HEK293 (cell line): ENCODE measurements around the gene FGD1.

Experiments used
- CTCF ChIA-PET: fragments of 350-600 bp; formaldehyde crosslinking; extraction: SDS; loops from one replicate; lab custom pipeline; 2021; ENCODE audit warnings: antibody characterized with exemption; lab: Yijun Ruan, JAX
- POLR2A ChIA-PET: fragments of 300-600 bp; formaldehyde crosslinking; extraction: SDS; loops from one replicate; lab custom pipeline; 2020; ENCODE audit warnings: antibody characterized with exemption, inconsistent platforms; lab: Yijun Ruan, JAX
- H3K27ac ChIP-seq: fragments of 200-500 bp; sonication (Bioruptor generic); 2 replicates; pipeline ENCODE4 v1.5.1; 2014; ENCODE audit warnings: low read depth, low read length, control low read depth, inconsistent platforms; ENCODE audit errors: extremely low read depth
- H3K36me3 ChIP-seq, 2 experiments: fragments of 200-500 bp in 1 of 2; sonication (Bioruptor generic) in 1 of 2; 1 replicate in 1 of 2; 2 replicates in 1 of 2; pipeline ENCODE4 v1.5.1; 2014 to 2017; ENCODE audit warnings: inconsistent platforms in 2 of 2, low read length in 2 of 2; ENCODE audit not compliant: control insufficient read depth in 2 of 2, insufficient read depth in 1 of 2
- H3K4me1 ChIP-seq: fragments of 200-500 bp; sonication (Bioruptor generic); 2 replicates; pipeline ENCODE4 v1.5.1; 2014; ENCODE audit warnings: mild to moderate bottlenecking, low read length, inconsistent platforms; ENCODE audit not compliant: control insufficient read depth, insufficient read depth
- H3K4me3 ChIP-seq: 2 replicates; pipeline ENCODE4 v1.5.1; 2011; ENCODE audit warnings: low read depth, mild to moderate bottlenecking, control low read depth, low read length, moderate library complexity
- H3K9me3 ChIP-seq: fragments of 200-500 bp; sonication (Bioruptor generic); 2 replicates; pipeline ENCODE4 v1.5.1; 2014; ENCODE audit warnings: low read depth, low read length, inconsistent platforms; ENCODE audit not compliant: control insufficient read depth, insufficient read depth
- MEIS1 ChIP-seq: sonication (generic); formaldehyde crosslinking; IDR thresholded peaks from 2 replicates; pipeline ENCODE4 v1.8.1; 2022; ENCODE audit warnings: missing genetic modification reagents, mild to moderate bottlenecking, borderline replicate concordance
- PRDM1 ChIP-seq: fragments of 450-650 bp; formaldehyde crosslinking; IDR thresholded peaks from 2 replicates; pipeline ENCODE4; 2016; ENCODE audit warnings: missing biosample characterization, missing genetic modification characterization
- SCRT1 ChIP-seq: fragments of 450-650 bp; formaldehyde crosslinking; IDR thresholded peaks from 2 replicates; pipeline ENCODE4 v1.5.1; 2016; ENCODE audit warnings: missing biosample characterization, missing genetic modification characterization, borderline replicate concordance
- TCF7L2 ChIP-seq: IDR thresholded peaks from 2 replicates; pipeline ENCODE4 v1.6.1; 2011; ENCODE audit warnings: low read depth, mild to moderate bottlenecking, inconsistent platforms, low read length, moderate library complexity, borderline replicate concordance
- ZEB2 ChIP-seq: fragments of 450-650 bp; formaldehyde crosslinking; IDR thresholded peaks from 2 replicates; pipeline ENCODE4 v1.5.1; 2016; ENCODE audit warnings: missing biosample characterization, missing genetic modification characterization
- ZIC2 ChIP-seq: fragments of 450-650 bp; formaldehyde crosslinking; IDR thresholded peaks from 2 replicates; pipeline ENCODE4 v1.5.1; 2016; ENCODE audit warnings: missing biosample characterization, missing genetic modification characterization
- ZNF211 ChIP-seq: fragments of 450-650 bp; formaldehyde crosslinking; IDR thresholded peaks from 2 replicates; pipeline ENCODE4 v1.5.1; 2016; ENCODE audit warnings: low read depth, missing biosample characterization, missing genetic modification characterization
- ZNF335 ChIP-seq: fragments of 450-650 bp; formaldehyde crosslinking; conservative IDR thresholded peaks from 2 replicates; pipeline ENCODE4 v1.5.1; 2016; ENCODE audit warnings: missing biosample characterization, missing genetic modification characterization
- ZNF768 ChIP-seq: fragments of 450-650 bp; formaldehyde crosslinking; IDR thresholded peaks from 2 replicates; pipeline ENCODE4 v1.5.1; 2018; ENCODE audit warnings: missing biosample characterization, mild to moderate bottlenecking, missing genetic modification characterization
- ZNF785 ChIP-seq: fragments of 450-650 bp; formaldehyde crosslinking; IDR thresholded peaks from 2 replicates; pipeline ENCODE4 v1.5.1; 2016; ENCODE audit warnings: missing biosample characterization, missing genetic modification characterization
- ZXDB ChIP-seq: fragments of 450-650 bp; formaldehyde crosslinking; IDR thresholded peaks from 2 replicates; pipeline ENCODE4 v1.5.1; 2016; ENCODE audit warnings: missing biosample characterization, missing genetic modification characterization
- TF ChIP-seq, protein P1 (sequence below): fragments of 450-650 bp; formaldehyde crosslinking; IDR thresholded peaks from 2 replicates; pipeline ENCODE4 v1.5.1; 2016; ENCODE audit warnings: missing biosample characterization, missing genetic modification characterization
- TF ChIP-seq, protein P2 (sequence below): fragments of 450-650 bp; formaldehyde crosslinking; IDR thresholded peaks from 2 replicates; pipeline ENCODE4 v1.5.1; 2016; ENCODE audit warnings: missing biosample characterization, missing genetic modification characterization
- TF ChIP-seq, protein P3 (sequence below): fragments of 450-650 bp; formaldehyde crosslinking; IDR thresholded peaks from 2 replicates; pipeline ENCODE4; 2016; ENCODE audit warnings: missing biosample characterization, missing genetic modification characterization
- TF ChIP-seq, protein P4 (sequence below): fragments of 450-650 bp; formaldehyde crosslinking; IDR thresholded peaks from 2 replicates; pipeline ENCODE4 v1.5.1; 2016; ENCODE audit warnings: missing biosample characterization, missing genetic modification characterization
- TF ChIP-seq, protein P5 (sequence below): fragments of 450-650 bp; formaldehyde crosslinking; IDR thresholded peaks from 2 replicates; pipeline ENCODE4 v1.5.1; 2016; ENCODE audit warnings: missing biosample characterization, missing genetic modification characterization
- TF ChIP-seq, protein P6 (sequence below): fragments of 450-650 bp; formaldehyde crosslinking; optimal IDR thresholded peaks from 2 replicates; pipeline ENCODE3; 2016; ENCODE audit warnings: missing biosample characterization, mild to moderate bottlenecking, missing genetic modification characterization
- TF ChIP-seq, protein P7 (sequence below): fragments of 450-650 bp; formaldehyde crosslinking; IDR thresholded peaks from 2 replicates; pipeline ENCODE4 v1.5.1; 2017; ENCODE audit warnings: missing biosample characterization, missing genetic modification characterization

Gene FGD1

DNA sequence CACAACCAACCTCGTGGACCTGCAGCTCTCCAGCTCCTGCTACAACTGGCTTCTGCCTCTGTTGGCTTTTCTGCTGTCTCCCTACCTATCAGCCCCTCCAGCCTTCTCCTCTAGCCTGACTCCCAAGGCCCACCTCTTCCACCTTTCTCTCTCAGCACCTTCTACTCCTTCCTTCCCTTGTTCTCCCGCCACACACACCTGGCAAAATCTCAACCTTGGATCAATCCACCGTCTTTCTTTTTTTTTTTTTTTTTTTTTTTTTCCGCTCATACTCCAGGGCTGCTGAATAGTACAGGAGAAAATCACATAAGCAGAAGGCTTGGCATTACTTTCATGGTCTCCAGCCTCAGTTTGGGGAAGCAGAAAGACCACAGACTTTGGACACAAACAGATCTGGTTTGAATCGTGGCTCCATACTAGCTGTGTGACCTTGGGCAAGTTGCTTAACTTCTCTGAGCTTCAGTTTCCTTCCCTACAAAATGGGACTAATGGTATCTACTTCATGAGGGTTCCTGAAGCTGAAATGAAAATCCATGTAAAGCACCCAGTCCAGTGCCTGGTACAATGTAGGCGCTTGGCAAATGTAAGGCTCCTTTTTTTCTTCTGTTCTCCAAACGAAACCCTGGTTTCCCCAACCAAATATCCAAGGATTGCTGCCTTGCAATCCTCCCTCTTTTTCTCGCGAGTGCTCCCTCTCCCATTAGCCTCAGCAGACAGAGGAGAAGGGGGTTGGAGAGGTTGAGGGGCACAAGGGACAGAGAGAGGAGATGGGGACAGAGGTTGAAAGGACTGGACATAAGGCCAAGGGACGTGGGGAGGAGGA is 1.7 kb downstream of the FGD1 start (continued):
- TF ChIP-seq, protein P1, sequence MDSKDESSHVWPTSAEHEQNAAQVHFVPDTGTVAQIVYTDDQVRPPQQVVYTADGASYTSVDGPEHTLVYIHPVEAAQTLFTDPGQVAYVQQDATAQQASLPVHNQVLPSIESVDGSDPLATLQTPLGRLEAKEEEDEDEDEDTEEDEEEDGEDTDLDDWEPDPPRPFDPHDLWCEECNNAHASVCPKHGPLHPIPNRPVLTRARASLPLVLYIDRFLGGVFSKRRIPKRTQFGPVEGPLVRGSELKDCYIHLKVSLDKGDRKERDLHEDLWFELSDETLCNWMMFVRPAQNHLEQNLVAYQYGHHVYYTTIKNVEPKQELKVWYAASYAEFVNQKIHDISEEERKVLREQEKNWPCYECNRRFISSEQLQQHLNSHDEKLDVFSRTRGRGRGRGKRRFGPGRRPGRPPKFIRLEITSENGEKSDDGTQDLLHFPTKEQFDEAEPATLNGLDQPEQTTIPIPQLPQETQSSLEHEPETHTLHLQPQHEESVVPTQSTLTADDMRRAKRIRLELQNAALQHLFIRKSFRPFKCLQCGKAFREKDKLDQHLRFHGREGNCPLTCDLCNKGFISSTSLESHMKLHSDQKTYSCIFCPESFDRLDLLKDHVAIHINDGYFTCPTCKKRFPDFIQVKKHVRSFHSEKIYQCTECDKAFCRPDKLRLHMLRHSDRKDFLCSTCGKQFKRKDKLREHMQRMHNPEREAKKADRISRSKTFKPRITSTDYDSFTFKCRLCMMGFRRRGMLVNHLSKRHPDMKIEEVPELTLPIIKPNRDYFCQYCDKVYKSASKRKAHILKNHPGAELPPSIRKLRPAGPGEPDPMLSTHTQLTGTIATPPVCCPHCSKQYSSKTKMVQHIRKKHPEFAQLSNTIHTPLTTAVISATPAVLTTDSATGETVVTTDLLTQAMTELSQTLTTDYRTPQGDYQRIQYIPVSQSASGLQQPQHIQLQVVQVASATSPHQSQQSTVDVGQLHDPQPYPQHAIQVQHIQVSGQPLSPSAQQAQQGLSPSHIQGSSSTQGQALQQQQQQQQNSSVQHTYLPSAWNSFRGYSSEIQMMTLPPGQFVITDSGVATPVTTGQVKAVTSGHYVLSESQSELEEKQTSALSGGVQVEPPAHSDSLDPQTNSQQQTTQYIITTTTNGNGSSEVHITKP (tag by site-specific recombination), result peak; percentile 38; the same call in 1 of the 2 replicates
- TF ChIP-seq, protein P2, sequence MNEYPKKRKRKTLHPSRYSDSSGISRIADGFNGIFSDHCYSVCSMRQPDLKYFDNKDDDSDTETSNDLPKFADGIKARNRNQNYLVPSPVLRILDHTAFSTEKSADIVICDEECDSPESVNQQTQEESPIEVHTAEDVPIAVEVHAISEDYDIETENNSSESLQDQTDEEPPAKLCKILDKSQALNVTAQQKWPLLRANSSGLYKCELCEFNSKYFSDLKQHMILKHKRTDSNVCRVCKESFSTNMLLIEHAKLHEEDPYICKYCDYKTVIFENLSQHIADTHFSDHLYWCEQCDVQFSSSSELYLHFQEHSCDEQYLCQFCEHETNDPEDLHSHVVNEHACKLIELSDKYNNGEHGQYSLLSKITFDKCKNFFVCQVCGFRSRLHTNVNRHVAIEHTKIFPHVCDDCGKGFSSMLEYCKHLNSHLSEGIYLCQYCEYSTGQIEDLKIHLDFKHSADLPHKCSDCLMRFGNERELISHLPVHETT, result no peak
- TF ChIP-seq, protein P3, sequence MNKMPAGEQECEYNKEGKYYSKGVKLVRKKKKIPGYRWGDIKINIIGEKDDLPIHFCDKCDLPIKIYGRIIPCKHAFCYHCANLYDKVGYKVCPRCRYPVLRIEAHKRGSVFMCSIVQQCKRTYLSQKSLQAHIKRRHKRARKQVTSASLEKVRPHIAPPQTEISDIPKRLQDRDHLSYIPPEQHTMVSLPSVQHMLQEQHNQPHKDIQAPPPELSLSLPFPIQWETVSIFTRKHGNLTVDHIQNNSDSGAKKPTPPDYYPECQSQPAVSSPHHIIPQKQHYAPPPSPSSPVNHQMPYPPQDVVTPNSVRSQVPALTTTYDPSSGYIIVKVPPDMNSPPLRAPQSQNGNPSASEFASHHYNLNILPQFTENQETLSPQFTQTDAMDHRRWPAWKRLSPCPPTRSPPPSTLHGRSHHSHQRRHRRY, result no peak
- TF ChIP-seq ZEB2 (tag by site-specific recombination), result no peak
- TF ChIP-seq PRDM1 (tag by site-specific recombination), result no peak
- TF ChIP-seq, protein P4, sequence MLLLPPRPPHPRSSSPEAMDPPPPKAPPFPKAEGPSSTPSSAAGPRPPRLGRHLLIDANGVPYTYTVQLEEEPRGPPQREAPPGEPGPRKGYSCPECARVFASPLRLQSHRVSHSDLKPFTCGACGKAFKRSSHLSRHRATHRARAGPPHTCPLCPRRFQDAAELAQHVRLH, result no peak
- no peak for TF ChIP-seq MEIS1
- peak; percentile 91; the same call in 1 of the 2 replicates for TF ChIP-seq ZNF768 (tag by site-specific recombination)
- no peak for TF ChIP-seq ZNF211 (tag by site-specific recombination)
- TF ChIP-seq, protein P5, sequence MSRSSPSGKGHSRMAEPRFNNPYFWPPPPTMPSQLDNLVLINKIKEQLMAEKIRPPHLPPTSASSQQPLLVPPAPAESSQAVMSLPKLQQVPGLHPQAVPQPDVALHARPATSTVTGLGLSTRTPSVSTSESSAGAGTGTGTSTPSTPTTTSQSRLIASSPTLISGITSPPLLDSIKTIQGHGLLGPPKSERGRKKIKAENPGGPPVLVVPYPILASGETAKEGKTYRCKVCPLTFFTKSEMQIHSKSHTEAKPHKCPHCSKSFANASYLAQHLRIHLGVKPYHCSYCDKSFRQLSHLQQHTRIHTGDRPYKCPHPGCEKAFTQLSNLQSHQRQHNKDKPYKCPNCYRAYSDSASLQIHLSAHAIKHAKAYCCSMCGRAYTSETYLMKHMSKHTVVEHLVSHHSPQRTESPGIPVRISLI (tag by site-specific recombination), result peak; percentile 80
- TF ChIP-seq ZNF785, result no peak
- TF ChIP-seq, protein P6, sequence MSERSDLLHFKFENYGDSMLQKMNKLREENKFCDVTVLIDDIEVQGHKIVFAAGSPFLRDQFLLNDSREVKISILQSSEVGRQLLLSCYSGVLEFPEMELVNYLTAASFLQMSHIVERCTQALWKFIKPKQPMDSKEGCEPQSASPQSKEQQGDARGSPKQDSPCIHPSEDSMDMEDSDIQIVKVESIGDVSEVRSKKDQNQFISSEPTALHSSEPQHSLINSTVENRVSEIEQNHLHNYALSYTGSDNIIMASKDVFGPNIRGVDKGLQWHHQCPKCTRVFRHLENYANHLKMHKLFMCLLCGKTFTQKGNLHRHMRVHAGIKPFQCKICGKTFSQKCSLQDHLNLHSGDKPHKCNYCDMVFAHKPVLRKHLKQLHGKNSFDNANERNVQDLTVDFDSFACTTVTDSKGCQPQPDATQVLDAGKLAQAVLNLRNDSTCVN (tag by site-specific recombination), result peak; percentile 11
- 0 out of 2 replicates have a peak, but pooled peaks have one; percentile 18 for TF ChIP-seq ZNF335 (tag by site-specific recombination)
- TF ChIP-seq, all 188 proteins: peak for 6

DNA sequence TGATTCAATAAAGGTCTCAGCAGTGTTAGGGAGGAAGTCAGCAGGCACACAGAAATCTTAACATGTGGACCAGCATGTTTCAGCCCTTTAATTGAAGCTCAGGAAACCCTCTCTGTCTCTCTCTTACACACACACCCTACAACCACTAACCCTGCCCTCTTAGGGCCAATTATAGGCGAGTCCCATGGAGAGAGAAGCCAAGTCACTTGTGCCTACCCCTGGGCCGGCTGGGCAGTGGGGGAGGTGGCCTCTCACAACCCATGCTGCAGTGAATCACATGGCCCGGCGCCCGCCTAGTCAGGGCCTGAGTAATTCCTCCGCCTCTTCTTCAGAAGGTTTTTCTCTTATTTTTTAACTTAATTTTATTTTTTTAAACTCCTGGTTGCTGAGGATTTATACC is 3.7 kb downstream of the FGD1 start:
- Histone ChIP-seq H3K27ac (no peak overlapping the region), H3K36me3 (peaks cover 0 to 6% of the 10 kb centered on the region in 2 experiments; a peak in 2 of 3 replicates), H3K4me1 (peaks cover 5% of the 10 kb centered on the region), H3K9me3 (no peaks in the 10 kb centered on the region), H3K4me3 (no peak overlapping the region)
- ChIA-PET CTCF (no interaction called here), POLR2A (interaction anchor here (0.6 kb wide), 2 partner anchors 10 to 186 kb away, joined by 3 to 4 read pairs; no protein-coding TSS in a partner anchor)
- TF ChIP-seq SCRT1 (tag by site-specific recombination), result no peak
- TF ChIP-seq, protein P7, sequence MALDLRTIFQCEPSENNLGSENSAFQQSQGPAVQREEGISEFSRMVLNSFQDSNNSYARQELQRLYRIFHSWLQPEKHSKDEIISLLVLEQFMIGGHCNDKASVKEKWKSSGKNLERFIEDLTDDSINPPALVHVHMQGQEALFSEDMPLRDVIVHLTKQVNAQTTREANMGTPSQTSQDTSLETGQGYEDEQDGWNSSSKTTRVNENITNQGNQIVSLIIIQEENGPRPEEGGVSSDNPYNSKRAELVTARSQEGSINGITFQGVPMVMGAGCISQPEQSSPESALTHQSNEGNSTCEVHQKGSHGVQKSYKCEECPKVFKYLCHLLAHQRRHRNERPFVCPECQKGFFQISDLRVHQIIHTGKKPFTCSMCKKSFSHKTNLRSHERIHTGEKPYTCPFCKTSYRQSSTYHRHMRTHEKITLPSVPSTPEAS (tag by site-specific recombination), result no peak
- peak; percentile 98 for TF ChIP-seq ZXDB (tag by site-specific recombination)
- TF ChIP-seq ZIC2 (tag by site-specific recombination), result peak; percentile 54
- no peak for TF ChIP-seq TCF7L2
